Endothelial cell of umbilical vein (primary cell): Measurements from ENCODE around the gene ITGA3. TPM values are rescaled to one million over a fixed set of nuclear protein-coding genes. Genes with fewer than 3 reads are reported as not detected.

Source experiments
- BruUV-seq: library from RNA; stranded (reverse); fragments of 400-500 nt; replicated peaks from 2 replicates; lab custom pipeline; 2021; lab: Mats Ljungman, UMichigan
- CTCF ChIA-PET: fragments of 300-600, 350-600 bp; sonication (Branson Sonifier 250); formaldehyde crosslinking; loops from one replicate; lab custom pipeline; 2021; ENCODE audit warnings: antibody characterized with exemption, inconsistent platforms; lab: Charles Lee
- POLR2A ChIA-PET: fragments of 300-600, 350-600 bp; sonication (Branson Sonifier 250); formaldehyde crosslinking; loops from one replicate; lab custom pipeline; 2021; ENCODE audit warnings: antibody characterized with exemption, inconsistent platforms; lab: Charles Lee
- DNase-seq: peaks from one replicate; pipeline ENCODE4 v3.0.0-alpha.2; 2011; ENCODE audit warnings: low read depth, low spot score
- FAIRE-seq: peaks from 2 replicates; lab custom pipeline; 2011; peaks lifted over from hg19 to GRCh38; lab: Jason Lieb, UNC
- H2AFZ ChIP-seq: 2 replicates; pipeline ENCODE4 v1.6.0; 2012; ENCODE audit warnings: low read depth, low read length, control low read depth, inconsistent platforms
- H3K27ac ChIP-seq: 2 replicates; pipeline ENCODE4 v1.5.1; 2011; ENCODE audit warnings: low read depth, mild to moderate bottlenecking, control low read depth, low read length, moderate library complexity; ENCODE audit not compliant: insufficient read depth
- H3K27me3 ChIP-seq, 2 experiments: 2 replicates each; pipeline versions ENCODE4 v1.6.0 to v1.6.1; 2011; ENCODE audit warnings: low read length in 2 of 2, mixed read lengths in 1 of 2; ENCODE audit not compliant: control insufficient read depth in 2 of 2, insufficient read depth in 2 of 2
- H3K36me3 ChIP-seq, 2 experiments: 2 replicates in 1 of 2; 3 replicates in 1 of 2; pipeline ENCODE4 v1.5.1; 2011; ENCODE audit warnings: low read length in 2 of 2, mild to moderate bottlenecking in 1 of 2, moderate library complexity in 1 of 2; ENCODE audit not compliant: control insufficient read depth in 2 of 2, insufficient read depth in 2 of 2; ENCODE audit errors: extremely low read depth in 1 of 2
- H3K4me1 ChIP-seq: 3 replicates; pipeline ENCODE4 v1.5.1; 2011; ENCODE audit warnings: mild to moderate bottlenecking, low read length; ENCODE audit not compliant: control insufficient read depth, insufficient read depth; ENCODE audit errors: extremely low read depth
- H3K4me2 ChIP-seq: 2 replicates; pipeline ENCODE4 v1.6.1; 2011; ENCODE audit warnings: low read length, control low read depth, mixed read lengths; ENCODE audit not compliant: insufficient read depth
- H3K4me3 ChIP-seq, 3 experiments: fragments of 200-600 bp in 1 of 3; sonication (generic), shearing (Covaris generic) in 1 of 3; replicated peaks in 1 of 3; 2 replicates each; pipeline ENCODE4 v1.5.1; 2011 to 2016; ENCODE audit warnings: control low read depth in 3 of 3, low read length in 3 of 3, mild to moderate bottlenecking in 2 of 3, inconsistent platforms in 1 of 3, low read depth in 1 of 3, moderate library complexity in 1 of 3; ENCODE audit not compliant: insufficient read depth in 1 of 3
- H3K79me2 ChIP-seq: 2 replicates; pipeline ENCODE4 v1.6.0; 2012; ENCODE audit warnings: low read length, inconsistent platforms; ENCODE audit not compliant: control insufficient read depth, insufficient read depth
- H3K9ac ChIP-seq: replicated peaks from 2 replicates; pipeline ENCODE3; 2011; ENCODE audit warnings: low read length, control low read depth; ENCODE audit not compliant: insufficient read depth; ENCODE audit errors: extremely low read depth
- H3K9me1 ChIP-seq: replicated peaks from 3 replicates; pipeline ENCODE4 v1.6.0; 2011; ENCODE audit warnings: mild to moderate bottlenecking, low read length; ENCODE audit not compliant: control insufficient read depth, insufficient read depth; ENCODE audit errors: extremely low read depth
- H3K9me3 ChIP-seq: replicated peaks from 2 replicates; pipeline ENCODE4 v1.5.1; 2012; ENCODE audit warnings: low read length, inconsistent platforms; ENCODE audit not compliant: control insufficient read depth, insufficient read depth
- H4K20me1 ChIP-seq: replicated peaks from 2 replicates; pipeline ENCODE3; 2011; ENCODE audit warnings: mild to moderate bottlenecking, low read length; ENCODE audit not compliant: control insufficient read depth, insufficient read depth; ENCODE audit errors: extremely low read depth
- CTCF ChIP-seq, 2 donors: IDR thresholded peaks; 1 replicate in 1 of 2; 2 replicates in 1 of 2; pipeline ENCODE4 v1.5.1; 2011; ENCODE audit warnings: low read length in 2 of 2, mild to moderate bottlenecking in 2 of 2, moderate library complexity in 2 of 2, control low read depth in 1 of 2, inconsistent platforms in 1 of 2, low read depth in 1 of 2; ENCODE audit not compliant: insufficient read depth in 1 of 2; ENCODE audit errors: extremely low read depth in 1 of 2
- FOS ChIP-seq: IDR thresholded peaks from 2 replicates; pipeline ENCODE4 v1.6.1; 2011; ENCODE audit warnings: mild to moderate bottlenecking, low read length, moderate library complexity, borderline replicate concordance; ENCODE audit not compliant: insufficient read depth
- POLR2AphosphoS5 ChIP-seq: IDR thresholded peaks from 2 replicates; pipeline ENCODE4 v1.6.1; 2012; ENCODE audit warnings: low read depth, mild to moderate bottlenecking, control low read depth, low read length, moderate library complexity; ENCODE audit not compliant: insufficient read depth
- dilution Hi-C: fragments of 300-500 bp; cut with MboI; formaldehyde crosslinking; loops from one replicate; pipeline ENCODE4 v1.15.0; 2019; ENCODE audit warnings: low sequenced_read_pairs; ENCODE audit not compliant: extremely low pct_ligation_motif_present
- intact Hi-C: fragments of 100-400 bp; cut with micrococcal nuclease; formaldehyde crosslinking; loops from one replicate; pipeline ENCODE4 v1.10.0; 2022
- polyA plus RNA-seq, 4 experiments: library from polyadenylated mRNA; depleted of rRNA in 3 of 4; stranded (reverse) in 3 of 4; unstranded in 1 of 4; fragments of >200 nt; gene quantifications; 2 replicates each; pipeline versions ENCODE4 v1.2.1 to v1.2.3, GENCODE V29; 2011 to 2012; ENCODE audit warnings: missing spikeins in 1 of 4
- total RNA-seq: library from RNA; stranded (reverse); gene quantifications from 2 replicates; pipeline ENCODE4 v1.2.3, GENCODE V29; 2021

ITGA3 gene
- total and polyA plus RNA-seq, 2 donors (not counting 3 experiments of a cell fraction or from before 2014, with no cell fraction given) = 92.7 to 112 TPM

GRCh38 chr17:50026837-50027171, 29.1 kb upstream of the ITGA3 start:
- TF ChIP-seq POLR2AphosphoS5 (no peak), FOS (no peak), CTCF (IDR thresholded peaks at IDR 0.05; ENCODE audit: extremely low read depth in 1 of 2, insufficient read depth in 1 of 2, low read depth in 1 of 2, low read length in 2 of 2) (peak; percentile 90 to 94)
- Histone ChIP-seq H4K20me1 (no peaks in the 10 kb centered on the region), H3K27me3 (no peaks in the 10 kb centered on the region), H3K9me3 (no peaks in the 10 kb centered on the region), H2AFZ (peak overlapping the region; percentile 68), H3K4me2 (peak overlapping the region; percentile 44), H3K4me3 (no peak overlapping the region), H3K27ac (peak overlapping the region; percentile 62), H3K36me3 (no peaks in the 10 kb centered on the region), H3K4me1 (peaks cover 20% of the 10 kb centered on the region), H3K9ac (no peak overlapping the region), H3K79me2 (no peaks in the 10 kb centered on the region), H3K9me1 (no peaks in the 10 kb centered on the region)
- DNase-seq = peak; percentile 83
- intact Hi-C loops (loop anchor here (1.0 to 2.0 kb wide), 4 partner anchors 28 to 68 kb away; partner anchors contain the start of gene PDK2), dilution Hi-C loops (no loop called here)
- CTCF ChIA-PET = interaction anchor here (0.6 to 5.3 kb wide), 20 partner anchors 9 to 459 kb away, joined by 3 to 146 read pairs (median 8); partner anchors contain the start of gene ITGA3
- no TSS peak for BruUV-seq
- FAIRE-seq = peak; percentile 97
- POLR2A ChIA-PET = interaction anchor here (2.6 kb wide), 1 partner anchor 30 kb away, joined by 13 read pairs; the partner anchor contains the start of gene ITGA3
